HK-2 (cell line): ENCODE measurements around the gene ZNF419.
"Not testable (repeated sequence)": the region's sequence is repeated elsewhere in the genome, so short reads cannot be mapped to it uniquely, and the experiment has no call there.

ENCODE experiments used
- DNase-seq: peaks from one replicate; pipeline ENCODE4 v3.0.0-alpha.2; 2018; ENCODE audit not compliant: unreplicated experiment

Gene ZNF419

GRCh38 chr19:57487477-57488298 is at the start of gene ZNF419:
ZNF419 (plus strand) TSS chr19:57487750; CDS start chr19:57487951, 201 bp downstream.
- peak; percentile 95 for DNase-seq

DNA sequence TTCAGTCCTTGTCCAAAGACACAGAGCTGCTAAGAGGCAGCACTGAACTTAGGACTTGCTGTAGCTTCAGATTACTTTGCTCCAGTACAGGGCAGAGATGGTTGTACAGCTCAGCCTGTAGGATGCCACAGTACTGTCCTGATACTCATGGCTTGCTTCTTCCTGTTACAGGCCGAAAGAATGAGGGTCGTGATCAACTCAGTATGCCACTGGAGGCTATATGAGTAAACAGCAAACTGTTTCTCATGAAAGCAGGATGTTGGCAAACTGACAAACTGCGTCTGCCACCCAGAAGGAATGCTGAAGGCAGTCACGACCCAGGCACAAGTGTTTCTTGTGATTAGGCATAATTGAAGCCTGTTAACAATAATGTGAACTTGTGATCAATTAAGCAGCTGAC is 49.6 kb upstream of the ZNF419 start:
- no peak for DNase-seq

DNA sequence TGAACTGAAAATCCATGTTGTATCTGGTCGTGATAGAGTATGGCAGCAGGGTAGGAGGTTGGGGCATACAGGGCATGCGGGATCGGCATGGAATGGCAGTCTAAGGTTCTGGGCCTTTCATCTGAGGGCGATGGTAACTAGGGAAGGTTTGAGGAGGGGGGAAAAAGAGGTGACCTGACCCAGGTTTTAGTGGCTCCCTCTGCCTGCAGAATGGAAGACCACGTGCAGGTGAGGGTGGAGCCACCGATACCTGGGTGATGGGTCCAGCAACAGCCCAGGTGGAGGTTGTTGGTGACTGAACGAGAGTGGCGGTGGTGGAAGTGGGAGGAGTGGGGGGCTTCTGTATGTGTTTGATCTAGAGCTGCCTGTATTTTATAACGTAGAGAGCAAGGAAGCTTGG is 48.6 kb upstream of the ZNF419 start:
- DNase-seq = no peak

- no peak for DNase-seq
Measured at GRCh38 chr19:57441979-57442752, 45.4 kb upstream of the ZNF419 start.

DNA sequence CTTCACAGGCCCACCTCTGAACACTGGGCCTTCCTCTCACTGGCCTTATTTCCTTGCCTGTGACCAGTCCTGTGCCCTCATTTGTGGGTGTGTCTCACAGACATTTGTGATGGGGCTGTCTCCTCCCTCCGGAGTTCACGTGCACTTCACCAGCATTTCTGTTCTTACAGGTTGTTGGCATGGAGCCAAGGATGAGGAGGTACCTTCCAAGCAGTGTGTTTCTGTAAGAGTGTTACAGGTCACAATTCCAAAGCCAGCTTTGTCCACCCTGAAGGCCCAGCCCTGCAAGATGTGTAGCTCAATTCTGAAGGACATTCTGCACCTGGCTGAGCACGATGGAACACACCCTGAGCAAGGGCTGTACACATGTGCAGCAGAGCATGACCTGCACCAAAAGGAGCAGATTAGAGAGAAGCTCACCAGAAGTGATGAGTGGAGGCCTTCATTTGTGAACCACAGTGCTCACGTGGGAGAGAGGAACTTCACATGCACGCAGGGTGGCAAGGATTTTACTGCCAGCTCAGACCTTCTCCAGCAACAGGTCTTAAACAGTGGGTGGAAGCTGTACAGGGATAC is 44.3 kb upstream of the ZNF419 start:
- no peak for DNase-seq

DNA sequence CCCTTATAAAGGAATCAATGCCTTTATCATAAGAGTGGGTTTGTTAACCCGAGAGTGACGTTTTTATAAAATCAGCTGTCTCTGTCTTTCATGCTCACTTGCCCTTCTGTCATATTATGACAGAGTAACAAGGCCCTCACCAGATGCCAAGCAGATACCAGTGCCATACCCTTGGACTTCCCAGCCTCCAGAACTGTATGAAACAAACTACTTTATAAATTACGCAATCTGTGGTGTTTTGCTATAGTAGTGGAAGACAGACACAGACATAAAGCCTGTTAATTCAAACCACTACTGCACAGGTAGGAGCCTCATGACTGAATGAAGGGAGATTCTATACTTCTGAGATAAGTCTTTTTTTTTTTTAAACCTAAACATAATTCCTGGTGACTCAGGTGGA is 35.2 kb upstream of the ZNF419 start:
- no peak for DNase-seq

DNA sequence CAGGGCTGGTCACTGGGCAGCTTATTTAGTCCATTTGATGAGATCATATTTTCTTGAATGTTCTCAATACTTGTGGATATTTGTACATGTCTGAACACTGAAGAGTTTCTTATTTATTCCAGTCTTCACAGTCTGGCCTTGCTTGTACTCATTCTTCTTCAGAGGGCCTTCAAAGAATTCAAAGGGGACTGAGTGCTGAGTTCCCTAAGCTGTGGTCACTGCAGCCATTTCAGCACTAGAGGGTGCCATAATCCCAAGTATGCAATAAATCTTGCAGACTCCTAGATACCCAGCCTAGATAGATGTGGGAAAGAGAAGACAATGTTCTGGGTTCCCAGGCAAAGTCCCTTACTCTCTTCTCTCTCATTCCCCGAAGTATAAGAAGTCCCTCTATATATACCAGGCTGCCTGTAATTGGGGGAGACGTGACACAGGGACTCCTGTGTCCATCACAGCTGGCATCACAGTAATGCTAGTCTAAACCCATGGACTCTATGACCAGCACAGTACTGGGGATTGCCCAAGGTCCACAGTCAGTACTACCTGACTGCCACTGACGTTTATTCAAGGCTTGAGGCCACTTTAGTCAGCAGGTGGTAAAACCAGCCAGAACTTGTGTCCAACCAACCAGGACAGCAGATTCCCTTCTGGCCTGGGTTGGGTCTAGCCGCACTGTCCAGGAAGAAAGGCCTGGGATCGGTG is 21.7 kb upstream of the ZNF419 start:
- no peak for DNase-seq

DNA sequence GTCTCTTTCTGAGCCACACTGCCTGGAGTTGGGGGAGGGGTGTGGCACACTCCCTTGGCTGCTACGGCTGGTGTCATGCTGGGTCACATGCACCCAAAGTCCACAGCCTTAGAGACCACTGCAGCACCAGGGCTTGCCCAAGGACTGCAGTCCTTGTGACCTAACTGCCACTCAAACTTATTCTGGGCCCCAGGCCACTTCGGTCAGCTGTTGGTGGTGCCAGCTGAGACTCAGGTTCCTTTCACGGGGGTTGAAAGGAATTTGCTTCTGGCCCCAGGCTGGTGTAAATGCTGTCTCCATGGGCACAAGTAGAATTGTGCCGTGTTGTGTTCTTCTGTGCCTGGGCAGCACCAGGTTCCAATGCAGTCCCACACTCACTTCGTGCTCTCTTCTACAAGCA is 21.1 kb upstream of the ZNF419 start:
- DNase-seq = no peak

- no peak for DNase-seq
Measured at GRCh38 chr19:57473646-57474045, 13.9 kb upstream of the ZNF419 start.

GRCh38 chr19:57477191-57478008 is 10.2 kb upstream of the ZNF419 start, which contains the start of gene ZNF772:
ZNF772 (minus strand) TSS chr19:57477566; CDS start chr19:57477309, 257 bp downstream.
- peak; percentile 90 for DNase-seq

- DNase-seq = not testable (repeated sequence)
Measured at GRCh38 chr19:57488299-57488644, 722 bp downstream of the ZNF419 start.

DNA sequence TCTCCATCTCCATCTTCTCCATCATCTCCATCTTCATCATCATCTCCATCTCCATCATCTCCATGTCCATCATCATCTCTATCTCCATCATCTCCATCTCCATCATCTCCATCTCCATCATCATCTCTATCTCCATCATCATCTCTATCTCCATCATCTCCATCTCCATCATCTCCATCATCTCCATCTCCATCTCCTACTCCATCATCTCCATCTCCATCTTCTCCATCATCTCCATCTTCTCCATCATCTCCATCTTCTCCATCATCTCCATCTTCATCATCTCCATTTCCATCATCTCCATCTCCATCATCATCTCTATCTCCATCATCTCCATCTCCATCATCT is 11.8 kb downstream of the ZNF419 start:
- not testable (repeated sequence) for DNase-seq

GRCh38 chr19:57499680-57500395 is 12.3 kb downstream of the ZNF419 start, which contains the start of gene ZNF773:
ZNF773 (plus strand) TSS chr19:57499938; CDS start chr19:57500081, 143 bp downstream.
- DNase-seq = peak; percentile 97

DNA sequence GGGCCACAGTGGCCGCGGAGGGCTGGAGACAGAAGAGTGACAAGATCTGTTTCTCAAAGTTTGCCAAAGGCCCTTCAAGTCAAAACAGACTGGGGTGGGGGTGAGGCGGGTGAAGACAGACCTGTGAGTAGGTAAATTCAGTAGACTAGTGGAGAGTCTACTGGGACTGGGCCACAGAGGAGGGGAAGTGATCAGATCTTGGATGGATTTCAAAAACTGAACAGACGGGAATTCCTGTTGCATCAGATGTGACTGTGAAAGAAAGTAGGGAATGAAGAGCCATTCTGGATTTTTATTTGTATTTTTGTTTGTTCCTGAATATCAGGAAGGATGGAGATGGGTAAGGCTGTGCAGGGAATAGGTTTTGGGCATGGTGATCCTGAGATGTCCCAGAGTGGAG is 12.8 kb downstream of the ZNF419 start:
- not testable (repeated sequence) for DNase-seq

- DNase-seq = no peak
Measured at GRCh38 chr19:57506163-57506562, 18.6 kb downstream of the ZNF419 start.

DNA sequence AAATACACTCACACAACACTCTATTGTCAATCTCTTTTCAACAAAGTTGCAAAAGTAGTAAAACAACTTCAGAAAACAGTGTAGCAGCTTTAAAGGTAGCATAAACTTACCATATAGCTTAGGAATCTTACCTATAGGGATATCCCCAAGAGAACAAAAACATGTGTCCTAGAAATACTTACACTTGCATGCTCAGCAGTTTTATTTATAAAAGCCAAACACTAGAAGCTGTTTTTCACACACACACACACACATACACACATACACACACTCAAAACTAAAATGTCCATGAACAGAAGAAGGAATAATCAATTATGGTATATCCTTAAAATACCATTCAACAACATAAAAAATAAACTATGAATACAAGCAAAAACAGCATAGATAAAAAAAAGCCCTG is 23.9 kb downstream of the ZNF419 start:
- DNase-seq = no peak

- DNase-seq = peak; percentile 15
Measured at GRCh38 chr19:57512845-57513244, 25.3 kb downstream of the ZNF419 start.

GRCh38 chr19:57515255-57515654 is 27.7 kb downstream of the ZNF419 start:
- DNase-seq = no peak

DNA sequence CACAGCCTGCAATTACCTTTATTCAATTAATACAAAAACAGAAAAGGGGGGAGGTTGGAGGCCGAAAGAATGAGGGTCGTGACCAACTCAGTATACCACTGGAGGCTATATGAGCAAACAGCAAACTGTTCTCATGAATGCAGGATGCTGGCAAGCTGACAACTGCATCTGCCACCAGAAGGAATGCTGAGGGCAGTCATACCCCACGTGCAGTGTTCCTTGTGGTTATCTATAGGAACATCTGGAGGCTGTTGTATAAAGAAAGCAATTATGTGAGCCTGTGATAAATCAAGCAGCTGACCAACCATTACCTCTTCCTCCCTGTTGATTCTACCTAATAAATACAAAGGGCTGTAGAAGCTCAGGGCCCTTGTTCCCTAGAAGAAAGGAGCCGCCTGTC is 30.5 kb downstream of the ZNF419 start:
- not testable (repeated sequence) for DNase-seq

- DNase-seq = peak; percentile 93
Measured at GRCh38 chr19:57527136-57527881, 39.8 kb downstream of the ZNF419 start, which contains the start of gene ZNF549. ZNF549 (plus strand) TSS chr19:57527356; CDS start chr19:57527574, 218 bp downstream.
